Tibial nerve (tissue), 4 donors: Measurements from ENCODE around the gene CFAP44. TPM values are rescaled to one million over a fixed set of nuclear protein-coding genes. Genes with fewer than 3 reads are reported as not detected.

Experiments
- DNase-seq, 2 donors: peaks; one replicate each; pipeline ENCODE4 v3.0.0-alpha.2; 2019; ENCODE audit warnings: low spot score in 2 of 2
- H3K27ac ChIP-seq, 4 donors: fragments of 200-600 bp; sonication (generic) in 3 of 4; one replicate each; pipeline ENCODE4 v1.5.1; 2017 to 2019; ENCODE audit warnings: mild to moderate bottlenecking in 1 of 4
- H3K27me3 ChIP-seq, 2 donors: fragments of 200-600 bp; sonication (generic) in 1 of 2; one replicate each; pipeline versions ENCODE4 v1.5.1 to v1.6.0; 2017 to 2019
- H3K36me3 ChIP-seq, 3 donors: fragments of 200-600 bp; sonication (generic); one replicate each; pipeline ENCODE4 v1.5.1; 2018 to 2019
- H3K4me1 ChIP-seq, 4 donors: fragments of 200-600 bp; sonication (generic) in 3 of 4; one replicate each; pipeline ENCODE4 v1.5.1; 2017 to 2019
- H3K4me3 ChIP-seq, 4 donors: fragments of 200-600 bp; sonication (generic) in 3 of 4; one replicate each; pipeline ENCODE4 v1.5.1; 2017 to 2019; ENCODE audit warnings: mild to moderate bottlenecking in 1 of 4, moderate library complexity in 1 of 4
- H3K9me3 ChIP-seq, 4 donors: fragments of 200-600 bp; sonication (generic) in 3 of 4; one replicate each; pipeline ENCODE4 v1.5.1; 2017 to 2019
- CTCF ChIP-seq, 5 experiments: fragments of 200-600 bp in 3 of 5; fragments of 450-650 bp in 2 of 5; sonication (generic) in 3 of 5; IDR thresholded peaks; one replicate each; pipeline ENCODE4 v1.5.1; 2016 to 2019; ENCODE audit warnings: antibody characterized with exemption in 5 of 5, mild to moderate bottlenecking in 3 of 5, moderate library complexity in 2 of 5
- EP300 ChIP-seq, 2 donors: sonication (generic); formaldehyde crosslinking; IDR thresholded peaks; one replicate each; pipeline ENCODE4 v1.6.1; 2017; ENCODE audit warnings: antibody characterized with exemption in 2 of 2, mild to moderate bottlenecking in 1 of 2
- POLR2A ChIP-seq, 2 donors: fragments of 450-650 bp; IDR thresholded peaks; one replicate each; pipeline ENCODE4 v1.6.1; 2017; ENCODE audit warnings: antibody characterized with exemption in 2 of 2, mild to moderate bottlenecking in 2 of 2, moderate library complexity in 2 of 2
- WGBS, 2 donors: methylation state at CpG; one replicate each; pipeline ENCODE4 v1.1.5; 2018; 5-methylcytosine and 5-hydroxymethylcytosine counted together
- total RNA-seq, 4 donors: library from RNA; depleted of rRNA; stranded (reverse); fragments of >200 nt; gene quantifications; one replicate each; pipeline ENCODE4 v1.1.0, GENCODE V29; 2016

CFAP44 gene
- total RNA-seq, 4 donors from 2014 or later = 6.3 to 28.8 (median 12.7) TPM

- DNase-seq = no peak
- H3K27me3 ChIP-seq = no peaks in the 10 kb centered on the region
- H3K4me1 ChIP-seq = no peaks in the 10 kb centered on the region
- TF ChIP-seq EP300 (IDR thresholded peaks at IDR 0.05) = no peak
- TF ChIP-seq POLR2A (IDR thresholded peaks at IDR 0.05) = no peak
- no peak for TF ChIP-seq CTCF (IDR thresholded peaks at IDR 0.05)
- no peak overlapping the region for H3K27ac ChIP-seq
- peaks cover 0 to 77% (median 0%) of the 10 kb centered on the region in 3 donors for H3K36me3 ChIP-seq
- no peak overlapping the region for H3K4me3 ChIP-seq
- no peaks in the 10 kb centered on the region for H3K9me3 ChIP-seq
These were observed 14.2 kb upstream of the CFAP44 start for GRCh38 chr3:113455446-113455845.

GRCh38 chr3:113454630-113455029 lies 13.3 kb upstream of the CFAP44 start:
- Histone ChIP-seq H3K9me3 (no peaks in the 10 kb centered on the region), H3K27me3 (no peaks in the 10 kb centered on the region), H3K4me1 (no peaks in the 10 kb centered on the region), H3K36me3 (peaks cover 0 to 69% (median 0%) of the 10 kb centered on the region in 3 donors), H3K27ac (no peak overlapping the region), H3K4me3 (no peak overlapping the region)
- TF ChIP-seq POLR2A (IDR thresholded peaks at IDR 0.05) = no peak
- no peak for TF ChIP-seq CTCF (IDR thresholded peaks at IDR 0.05)
- no peak for TF ChIP-seq EP300 (IDR thresholded peaks at IDR 0.05)
- DNase-seq = no peak
- 73 to 94% methylated on average over 3 of the region's 3 CpGs for WGBS, 2 donors

- WGBS, 2 donors = 79 to 86% methylated on average over 6 of the region's 6 CpGs
- no peak overlapping the region for H3K4me3 ChIP-seq
These were observed 12.8 kb upstream of the CFAP44 start for GRCh38 chr3:113454057-113454456.

GRCh38 chr3:113450911-113451310 lies 9.6 kb upstream of the CFAP44 start:
- Histone ChIP-seq H3K27ac (no peak overlapping the region), H3K4me3 (no peak overlapping the region), H3K9me3 (no peaks in the 10 kb centered on the region), H3K4me1 (no peaks in the 10 kb centered on the region), H3K36me3 (peaks cover 0 to 57% (median 0%) of the 10 kb centered on the region in 3 donors), H3K27me3 (no peaks in the 10 kb centered on the region)
- no peak for DNase-seq
- TF ChIP-seq POLR2A (IDR thresholded peaks at IDR 0.05) (no peak), EP300 (IDR thresholded peaks at IDR 0.05) (no peak), CTCF (IDR thresholded peaks at IDR 0.05) (no peak)
- 96 to 100% methylated on average over 1 of the region's 1 CpG for WGBS, 2 donors

More at GRCh38 chr3:113454057-113454456, 12.8 kb upstream of the CFAP44 start:
- Histone ChIP-seq H3K36me3 (peaks cover 0 to 63% (median 0%) of the 10 kb centered on the region in 3 donors), H3K27ac (no peak overlapping the region), H3K27me3 (no peaks in the 10 kb centered on the region), H3K4me1 (no peaks in the 10 kb centered on the region), H3K9me3 (no peaks in the 10 kb centered on the region)
- DNase-seq = no peak
- no peak for TF ChIP-seq POLR2A (IDR thresholded peaks at IDR 0.05)
- TF ChIP-seq CTCF (IDR thresholded peaks at IDR 0.05) = no peak
- no peak for TF ChIP-seq EP300 (IDR thresholded peaks at IDR 0.05)

- Histone ChIP-seq H3K9me3 (no peaks in the 10 kb centered on the region), H3K4me3 (no peak overlapping the region), H3K27ac (no peak overlapping the region), H3K4me1 (no peaks in the 10 kb centered on the region), H3K36me3 (peaks cover 0 to 16% (median 0%) of the 10 kb centered on the region in 3 donors), H3K27me3 (no peaks in the 10 kb centered on the region)
- 82 to 88% methylated on average over 3 of the region's 3 CpGs for WGBS, 2 donors
- DNase-seq = no peak
- no peak for TF ChIP-seq CTCF (IDR thresholded peaks at IDR 0.05)
- no peak for TF ChIP-seq EP300 (IDR thresholded peaks at IDR 0.05)
- TF ChIP-seq POLR2A (IDR thresholded peaks at IDR 0.05) = no peak
These were observed 1.7 kb downstream of the CFAP44 start for GRCh38 chr3:113439606-113440005.
